Lower leg skin (tissue), 4 donors: ENCODE measurements around the gene SCUBE1. TPM values are rescaled to one million over a fixed set of nuclear protein-coding genes. Genes with fewer than 3 reads are reported as not detected.

Experiments
- DNase-seq, 2 donors: peaks; one replicate each; pipeline ENCODE4 v3.0.0-alpha.2; 2019; ENCODE audit warnings: low spot score in 2 of 2
- H3K4me3 ChIP-seq: fragments of 200-600 bp; sonication (generic); 2 replicates; pipeline ENCODE4 v1.5.1; 2017; ENCODE audit warnings: mild to moderate bottlenecking, low read depth; ENCODE audit not compliant: poor library complexity, severe bottlenecking
- CTCF ChIP-seq, 3 donors: fragments of 450-650 bp; IDR thresholded peaks; one replicate each; pipeline ENCODE4 v1.5.1; 2016; ENCODE audit warnings: antibody characterized with exemption in 3 of 3, mild to moderate bottlenecking in 3 of 3, moderate library complexity in 2 of 3
- POLR2A ChIP-seq, 2 donors: fragments of 450-650 bp; IDR thresholded peaks; one replicate each; pipeline ENCODE4 v1.6.1; 2016 to 2017; ENCODE audit warnings: antibody characterized with exemption in 2 of 2, mild to moderate bottlenecking in 1 of 2, moderate library complexity in 1 of 2
- WGBS, 2 donors: methylation state at CpG; one replicate each; pipeline ENCODE4 v1.1.5; 2018; 5-methylcytosine and 5-hydroxymethylcytosine counted together
- intact Hi-C: fragments of 100-400 bp; cut with DNase I; formaldehyde crosslinking; loops from one replicate; pipeline ENCODE4 v1.15.0; 2023; ENCODE audit warnings: low total_unique reads
- total RNA-seq, 4 donors: library from RNA; depleted of rRNA; stranded (reverse); fragments of >200 nt; gene quantifications; one replicate each; pipeline ENCODE4 v1.1.0, GENCODE V29; 2016

SCUBE1 gene
- total RNA-seq, 4 donors from 2014 or later: 0.20 to 1.1 (median 0.28) TPM

GRCh38 chr22:43269646-43270045 lies 73.5 kb downstream of the SCUBE1 start:
- no peak for DNase-seq
- 62 to 66% methylated on average over 14 of the region's 14 CpGs for WGBS, 2 donors
- H3K4me3 ChIP-seq: no peak overlapping the region
- TF ChIP-seq CTCF (IDR thresholded peaks at IDR 0.05) (no peak), POLR2A (IDR thresholded peaks at IDR 0.05) (no peak)
- intact Hi-C loops: no loop called here

GRCh38 chr22:43269246-43269645 lies 73.9 kb downstream of the SCUBE1 start:
- WGBS, 2 donors: 47 to 64% methylated on average over 16 of the region's 16 CpGs

GRCh38 chr22:43267981-43268660 lies 75.1 kb downstream of the SCUBE1 start:
- 86 to 89% methylated on average over 13 of the region's 13 CpGs for WGBS, 2 donors
- TF ChIP-seq POLR2A (IDR thresholded peaks at IDR 0.05) (no peak), CTCF (IDR thresholded peaks at IDR 0.05) (no peak)
- H3K4me3 ChIP-seq: no peak overlapping the region
- intact Hi-C loops: no loop called here
- no peak for DNase-seq

More at GRCh38 chr22:43269246-43269645, 73.9 kb downstream of the SCUBE1 start:
- intact Hi-C loops: no loop called here
- TF ChIP-seq CTCF (IDR thresholded peaks at IDR 0.05): no peak
- no peak for DNase-seq
- no peak overlapping the region for H3K4me3 ChIP-seq

GRCh38 chr22:43267332-43267980 lies 75.7 kb downstream of the SCUBE1 start:
- WGBS, 2 donors: 84 to 89% methylated on average over 12 to 13 of the region's 13 CpGs
- DNase-seq: no peak
- TF ChIP-seq POLR2A (IDR thresholded peaks at IDR 0.05) (no peak), CTCF (IDR thresholded peaks at IDR 0.05) (no peak)
- no peak overlapping the region for H3K4me3 ChIP-seq
- intact Hi-C loops: no loop called here

GRCh38 chr22:43266076-43266475 lies 77.1 kb downstream of the SCUBE1 start:
- intact Hi-C loops: no loop called here
- H3K4me3 ChIP-seq: no peak overlapping the region
- TF ChIP-seq POLR2A (IDR thresholded peaks at IDR 0.05): no peak
- no peak for TF ChIP-seq CTCF (IDR thresholded peaks at IDR 0.05)
- no peak for DNase-seq
- WGBS, 2 donors: 90 to 93% methylated on average over 9 of the region's 9 CpGs
